ENCODE data around the gene GRID1. TPM values are rescaled to one million over a fixed set of nuclear protein-coding genes. Genes with fewer than 3 reads are reported as not detected.

Gene GRID1
- total RNA-seq, 4 donors from 2014 or later: 0.40 to 1.9 (median 1.00) TPM

DNA sequence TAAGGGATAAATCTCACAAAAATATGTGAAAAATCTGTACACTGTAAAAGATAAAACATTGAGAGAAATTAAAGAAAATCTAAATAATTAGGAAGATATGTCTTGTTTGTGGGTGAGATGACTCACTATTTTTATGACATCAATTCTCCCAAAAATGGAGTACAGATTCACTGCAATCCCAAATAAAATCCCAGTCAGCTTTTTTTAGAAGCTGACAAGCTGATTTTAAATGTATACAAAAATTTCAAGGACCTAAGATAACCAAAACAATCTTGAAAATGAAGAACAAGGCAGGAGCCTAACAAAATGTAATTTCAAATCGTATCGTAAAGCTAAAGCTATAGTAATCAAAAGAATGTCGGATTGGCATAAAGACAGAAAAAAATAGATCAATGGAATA is 458.1 kb downstream of the GRID1 start:
- Histone ChIP-seq H3K4me3 (no peak overlapping the region), H3K9me3 (no peaks in the 10 kb centered on the region), H3K36me3 (no peaks in the 10 kb centered on the region), H3K27me3 (no peaks in the 10 kb centered on the region), H3K27ac (no peak overlapping the region), H3K4me1 (no peaks in the 10 kb centered on the region)
- TF ChIP-seq, protein P1, sequence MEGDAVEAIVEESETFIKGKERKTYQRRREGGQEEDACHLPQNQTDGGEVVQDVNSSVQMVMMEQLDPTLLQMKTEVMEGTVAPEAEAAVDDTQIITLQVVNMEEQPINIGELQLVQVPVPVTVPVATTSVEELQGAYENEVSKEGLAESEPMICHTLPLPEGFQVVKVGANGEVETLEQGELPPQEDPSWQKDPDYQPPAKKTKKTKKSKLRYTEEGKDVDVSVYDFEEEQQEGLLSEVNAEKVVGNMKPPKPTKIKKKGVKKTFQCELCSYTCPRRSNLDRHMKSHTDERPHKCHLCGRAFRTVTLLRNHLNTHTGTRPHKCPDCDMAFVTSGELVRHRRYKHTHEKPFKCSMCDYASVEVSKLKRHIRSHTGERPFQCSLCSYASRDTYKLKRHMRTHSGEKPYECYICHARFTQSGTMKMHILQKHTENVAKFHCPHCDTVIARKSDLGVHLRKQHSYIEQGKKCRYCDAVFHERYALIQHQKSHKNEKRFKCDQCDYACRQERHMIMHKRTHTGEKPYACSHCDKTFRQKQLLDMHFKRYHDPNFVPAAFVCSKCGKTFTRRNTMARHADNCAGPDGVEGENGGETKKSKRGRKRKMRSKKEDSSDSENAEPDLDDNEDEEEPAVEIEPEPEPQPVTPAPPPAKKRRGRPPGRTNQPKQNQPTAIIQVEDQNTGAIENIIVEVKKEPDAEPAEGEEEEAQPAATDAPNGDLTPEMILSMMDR (IDR thresholded peaks at IDR 0.05): no peak
- TF ChIP-seq EP300 (IDR thresholded peaks at IDR 0.05; ENCODE audit: low read depth) (no peak), POLR2AphosphoS5 (IDR thresholded peaks at IDR 0.05) (no peak), POLR2A (IDR thresholded peaks at IDR 0.05) (no peak)
- no peak for DNase-seq
- 79 to 81% methylated on average over 3 of the region's 3 CpGs for WGBS, 2 donors (ENCODE audit: low coverage in 1 of 2)
- in situ Hi-C loops (cut with MboI; ENCODE audit: low pct_ligation_motif_present in 1 of 4, low pct_unique_long_range_greater_than_20kb in 1 of 4, low sequenced_read_pairs in 3 of 4) (no loop called here), intact Hi-C loops (cut with DNase I; ENCODE audit: low total_unique reads) (no loop called here)

DNA sequence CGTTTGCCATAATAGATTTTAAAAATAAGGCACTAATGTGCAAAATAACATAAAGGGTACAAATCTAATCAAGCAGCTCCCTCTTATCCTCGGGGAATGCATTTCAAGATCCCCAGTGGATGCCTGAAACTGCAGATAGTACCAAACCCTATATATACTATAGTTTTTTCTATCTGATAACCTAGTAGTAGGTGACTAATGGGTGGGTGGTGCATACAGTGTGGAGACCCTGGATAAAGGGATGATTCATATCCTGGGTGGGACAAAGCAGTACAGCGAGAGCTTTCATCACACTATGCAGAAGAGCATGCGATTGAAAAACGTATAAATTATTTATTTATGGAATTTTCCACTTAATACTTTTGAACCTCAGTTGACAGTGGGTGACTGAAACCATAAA is 464.5 kb downstream of the GRID1 start:
- Histone ChIP-seq H3K36me3 (no peaks in the 10 kb centered on the region), H3K27ac (no peak overlapping the region), H3K4me1 (no peaks in the 10 kb centered on the region), H3K9me3 (no peaks in the 10 kb centered on the region), H3K4me3 (no peak overlapping the region), H3K27me3 (no peaks in the 10 kb centered on the region)
- DNase-seq: no peak
- in situ Hi-C loops (cut with MboI; ENCODE audit: low pct_ligation_motif_present in 1 of 4, low pct_unique_long_range_greater_than_20kb in 1 of 4, low sequenced_read_pairs in 3 of 4) (no loop called here), intact Hi-C loops (cut with DNase I; ENCODE audit: low total_unique reads) (no loop called here)
- 65 to 66% methylated on average over 5 of the region's 5 CpGs for WGBS, 2 donors (ENCODE audit: low coverage in 1 of 2)
- TF ChIP-seq EP300 (IDR thresholded peaks at IDR 0.05; ENCODE audit: low read depth): no peak
- no peak for TF ChIP-seq POLR2AphosphoS5 (IDR thresholded peaks at IDR 0.05)
- TF ChIP-seq, protein P1 (IDR thresholded peaks at IDR 0.05): no peak
- no peak for TF ChIP-seq POLR2A (IDR thresholded peaks at IDR 0.05)

DNA sequence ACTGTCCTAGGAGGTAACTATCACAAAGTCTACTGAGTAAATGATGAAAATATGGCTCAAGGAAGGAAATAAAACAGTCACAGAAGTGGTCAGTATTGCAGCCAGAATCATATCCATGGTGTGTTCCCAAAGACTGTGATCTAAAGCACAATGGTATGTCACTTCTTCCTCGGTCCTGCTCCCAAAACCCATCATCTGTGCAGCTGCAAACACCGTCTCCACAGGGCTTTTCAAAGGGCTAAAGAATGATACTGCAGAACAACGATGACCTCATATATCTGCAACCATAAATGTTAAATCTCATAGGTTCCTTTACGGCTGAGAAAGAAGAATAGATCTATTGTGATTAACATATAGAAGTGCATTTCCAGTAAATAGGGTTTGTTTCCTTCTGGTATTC is 465.0 kb downstream of the GRID1 start:
- intact Hi-C loops (cut with DNase I; ENCODE audit: low total_unique reads): no loop called here
- DNase-seq: no peak

DNA sequence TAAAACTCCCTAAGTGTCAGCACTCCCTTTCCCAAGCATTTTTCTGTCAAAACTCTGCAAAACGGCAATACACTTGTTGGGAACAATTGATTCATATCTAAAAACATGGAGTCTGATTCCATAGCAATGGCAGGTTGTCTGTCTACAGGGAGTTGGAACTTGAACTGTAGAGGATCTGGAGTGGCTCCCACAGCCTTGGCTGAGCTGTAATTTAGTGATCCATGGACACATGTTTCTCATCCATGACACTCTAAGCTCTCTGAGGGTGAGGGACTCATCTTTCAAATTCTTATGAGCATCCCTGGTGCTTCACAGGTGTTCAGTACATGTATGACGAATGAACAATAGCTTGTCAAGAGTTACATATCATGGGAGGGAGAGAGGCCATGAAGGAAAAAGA is 466.1 kb downstream of the GRID1 start:
- H3K4me1 ChIP-seq: no peaks in the 10 kb centered on the region
- H3K4me3 ChIP-seq: no peak overlapping the region
- in situ Hi-C loops (cut with MboI; ENCODE audit: low pct_ligation_motif_present in 1 of 4, low pct_unique_long_range_greater_than_20kb in 1 of 4, low sequenced_read_pairs in 3 of 4): no loop called here
- H3K9me3 ChIP-seq: no peaks in the 10 kb centered on the region
- no peak for DNase-seq
- no peaks in the 10 kb centered on the region for H3K36me3 ChIP-seq
- TF ChIP-seq, protein P1 (IDR thresholded peaks at IDR 0.05): no peak
- TF ChIP-seq EP300 (IDR thresholded peaks at IDR 0.05; ENCODE audit: low read depth): no peak
- no peak for TF ChIP-seq POLR2AphosphoS5 (IDR thresholded peaks at IDR 0.05)
- no peak for TF ChIP-seq POLR2A (IDR thresholded peaks at IDR 0.05)
- H3K27me3 ChIP-seq: no peaks in the 10 kb centered on the region
- 75 to 76% methylated on average over 2 of the region's 2 CpGs for WGBS, 2 donors (ENCODE audit: low coverage in 1 of 2)
- H3K27ac ChIP-seq: no peak overlapping the region
- intact Hi-C loops (cut with DNase I; ENCODE audit: low total_unique reads): no loop called here

More for the DNA sequence above, 465.0 kb downstream of the GRID1 start:
- no peak overlapping the region for H3K27ac ChIP-seq
- H3K4me3 ChIP-seq: no peak overlapping the region
- H3K36me3 ChIP-seq: no peaks in the 10 kb centered on the region
- H3K4me1 ChIP-seq: no peaks in the 10 kb centered on the region
- 58 to 61% methylated on average over 3 to 4 of the region's 4 CpGs for WGBS, 2 donors (ENCODE audit: low coverage in 1 of 2)
- in situ Hi-C loops (cut with MboI; ENCODE audit: low pct_ligation_motif_present in 1 of 4, low pct_unique_long_range_greater_than_20kb in 1 of 4, low sequenced_read_pairs in 3 of 4): no loop called here
- no peaks in the 10 kb centered on the region for H3K27me3 ChIP-seq
- no peaks in the 10 kb centered on the region for H3K9me3 ChIP-seq
- no peak for TF ChIP-seq POLR2AphosphoS5 (IDR thresholded peaks at IDR 0.05)
- TF ChIP-seq EP300 (IDR thresholded peaks at IDR 0.05; ENCODE audit: low read depth): no peak
- TF ChIP-seq POLR2A (IDR thresholded peaks at IDR 0.05): no peak
- TF ChIP-seq, protein P1 (IDR thresholded peaks at IDR 0.05): no peak
